CD4-positive, alpha-beta memory T cell (primary cell): ENCODE measurements around the gene CEBPE. TPM values are rescaled to one million over a fixed set of nuclear protein-coding genes. Genes with fewer than 3 reads are reported as not detected.

ENCODE experiments used
- CTCF ChIA-PET: fragments of 350-600 bp; sonication (Branson Sonifier 250); formaldehyde crosslinking; loops from one replicate; lab custom pipeline; 2021; ENCODE audit warnings: inconsistent platforms; ENCODE audit not compliant: partially characterized antibody; lab: Charles Lee
- POLR2A ChIA-PET: fragments of 350-600 bp; sonication (Branson Sonifier 250); formaldehyde crosslinking; loops from one replicate; lab custom pipeline; 2021; ENCODE audit not compliant: partially characterized antibody; lab: Charles Lee
- DNase-seq, 5 donors: peaks; one replicate each; pipeline versions ENCODE4 v3.0.0 to v3.0.0-alpha.2; 2020 to 2022; ENCODE audit warnings: mixed read lengths in 1 of 5
- H3K27ac ChIP-seq: one replicate; pipeline ENCODE4 v1.7.0; 2013; ENCODE audit warnings: low read depth, low read length
- H3K27me3 ChIP-seq: 2 replicates; pipeline ENCODE4 v1.7.0; 2013; ENCODE audit warnings: mild to moderate bottlenecking, low read length, moderate library complexity; ENCODE audit not compliant: insufficient read depth
- H3K36me3 ChIP-seq: 2 replicates; pipeline ENCODE4 v1.7.0; 2013; ENCODE audit warnings: mild to moderate bottlenecking, low read length, moderate library complexity; ENCODE audit not compliant: insufficient read depth
- H3K4me1 ChIP-seq: 2 replicates; pipeline ENCODE4 v1.7.0; 2013; ENCODE audit warnings: mild to moderate bottlenecking, low read length, moderate library complexity; ENCODE audit not compliant: insufficient read depth
- H3K4me3 ChIP-seq, 2 donors: one replicate each; pipeline ENCODE4 v1.7.0; 2013; ENCODE audit warnings: low read length in 2 of 2, mild to moderate bottlenecking in 1 of 2
- H3K9me3 ChIP-seq, 2 donors: one replicate each; pipeline ENCODE4 v1.7.0; 2013; ENCODE audit warnings: low read length in 2 of 2, control low read depth in 1 of 2; ENCODE audit not compliant: control insufficient read depth in 1 of 2
- H3K27ac Mint-ChIP-seq, 7 donors: one replicate each; pipeline ENCODE4 v1.8.0; 2020 to 2021; ENCODE audit warnings: mixed read lengths in 7 of 7, mild to moderate bottlenecking in 6 of 7, inconsistent platforms in 3 of 7, moderate library complexity in 3 of 7
- H3K27me3 Mint-ChIP-seq, 2 donors: one replicate each; pipeline ENCODE4 v1.8.0; 2020 to 2021; ENCODE audit warnings: mixed read lengths in 2 of 2
- H3K36me3 Mint-ChIP-seq, 2 donors: one replicate each; pipeline ENCODE4 v1.8.0; 2020 to 2021; ENCODE audit warnings: mixed read lengths in 2 of 2, inconsistent platforms in 1 of 2, mild to moderate bottlenecking in 1 of 2
- H3K4me1 Mint-ChIP-seq, 4 donors: one replicate each; pipeline ENCODE4 v1.8.0; 2020 to 2021; ENCODE audit warnings: mixed read lengths in 4 of 4, mild to moderate bottlenecking in 1 of 4
- H3K4me3 Mint-ChIP-seq, 8 donors: one replicate each; pipeline ENCODE4 v1.8.0; 2020 to 2021; ENCODE audit warnings: mixed read lengths in 8 of 8, mild to moderate bottlenecking in 7 of 8, moderate library complexity in 6 of 8, inconsistent platforms in 3 of 8
- H3K9me3 Mint-ChIP-seq, 8 donors: one replicate each; pipeline ENCODE4 v1.8.0; 2020 to 2021; ENCODE audit warnings: mixed read lengths in 8 of 8, mild to moderate bottlenecking in 5 of 8, inconsistent platforms in 3 of 8, moderate library complexity in 1 of 8
- intact Hi-C: fragments of 100-400 bp; cut with micrococcal nuclease; formaldehyde crosslinking; loops from one replicate; pipeline ENCODE4 v1.15.1; 2023
- polyA plus RNA-seq, 2 donors: library from polyadenylated mRNA; unstranded; fragments of 300-500 nt; fragmentation: Illumina TruSeq; gene quantifications; one replicate each; pipeline ENCODE4 v1.2.3, GENCODE V29; 2021
- total RNA-seq, 2 experiments: library from RNA; stranded (reverse); gene quantifications; one replicate each; pipeline ENCODE4 v1.2.3, GENCODE V29; 2021

Gene CEBPE
- total and polyA plus RNA-seq, 4 experiments from 2014 or later: 0.16 to 0.84 (median 0.52) TPM

DNA sequence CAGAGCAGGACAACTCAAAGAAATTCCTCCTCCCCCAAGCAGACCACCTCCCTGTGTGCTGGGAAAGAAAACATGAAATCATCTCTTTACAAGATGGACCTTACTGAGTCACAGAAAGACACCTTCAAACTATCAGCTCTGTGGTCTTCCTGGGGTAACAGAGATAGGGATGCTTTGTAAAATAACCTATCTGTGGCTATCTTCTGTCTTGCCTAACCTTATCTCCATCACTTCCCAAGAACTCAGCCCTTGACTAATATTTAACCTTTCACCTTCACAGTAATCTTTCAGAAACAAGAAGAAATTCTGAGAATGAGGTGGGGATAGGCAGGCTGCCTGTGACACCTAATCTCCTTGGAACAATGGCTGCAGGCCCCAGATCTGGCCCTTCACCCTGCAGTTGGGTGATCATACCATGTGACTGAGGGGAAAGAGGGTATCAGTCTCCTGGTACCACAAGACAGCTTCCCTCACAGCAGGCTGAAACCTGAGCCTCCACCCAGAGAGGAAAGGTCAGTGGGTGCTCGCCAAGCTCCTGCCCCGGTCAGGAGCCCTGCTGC lies 27.4 kb upstream of the CEBPE start:
- DNase-seq: no peak
- ChIA-PET CTCF (no interaction called here), POLR2A (no interaction called here)
- intact Hi-C loops: no loop called here
- Mint-ChIP-seq H3K9me3 (peaks cover 0 to 4% (median 0%) of the 10 kb centered on the region in 8 donors), H3K27me3 (peaks cover 6 to 11% of the 10 kb centered on the region in 2 donors), H3K36me3 (peaks cover 0 to 3% of the 10 kb centered on the region in 2 donors), H3K4me3 (no peak overlapping the region), H3K4me1 (no peaks in the 10 kb centered on the region), H3K27ac (no peak overlapping the region)
- Histone ChIP-seq H3K36me3 (no peaks in the 10 kb centered on the region), H3K27me3 (peaks cover 4% of the 10 kb centered on the region), H3K9me3 (no peaks in the 10 kb centered on the region), H3K27ac (no peak overlapping the region), H3K4me1 (no peaks in the 10 kb centered on the region), H3K4me3 (no peak overlapping the region)

DNA sequence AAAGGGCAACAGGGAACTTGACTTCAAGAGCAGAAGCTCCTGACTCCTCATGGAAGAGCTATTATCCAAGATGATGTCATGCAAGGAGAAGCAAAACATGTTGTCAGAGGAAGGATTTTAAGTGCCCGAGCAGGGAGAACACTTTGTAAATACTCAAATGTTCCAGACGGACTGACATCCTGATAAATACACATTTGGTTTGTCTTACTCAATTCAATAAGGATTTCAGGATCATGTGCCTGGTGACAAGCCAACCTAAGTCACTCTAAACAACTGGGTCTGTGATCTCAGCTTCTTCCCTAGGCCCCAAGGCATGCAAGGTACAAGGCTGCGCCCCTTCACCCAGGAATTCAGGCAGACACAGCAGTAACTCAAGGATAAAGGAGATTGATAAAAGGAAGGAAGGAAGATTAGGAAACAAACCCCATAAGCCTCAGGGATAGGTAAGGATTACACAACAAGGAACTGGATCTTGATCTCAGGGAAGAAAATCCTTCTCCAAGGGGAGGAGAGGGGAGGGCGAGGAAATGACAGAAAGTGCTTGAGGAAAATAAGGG lies 26.8 kb upstream of the CEBPE start:
- peaks cover 0 to 2% (median 0%) of the 10 kb centered on the region in 8 donors for H3K9me3 Mint-ChIP-seq
- H3K27ac ChIP-seq: no peak overlapping the region
- peaks cover 6 to 11% of the 10 kb centered on the region in 2 donors for H3K27me3 Mint-ChIP-seq
- H3K36me3 Mint-ChIP-seq: peaks cover 0 to 3% of the 10 kb centered on the region in 2 donors
- no peak for DNase-seq
- no peaks in the 10 kb centered on the region for H3K4me1 ChIP-seq
- no peak overlapping the region for H3K4me3 Mint-ChIP-seq
- no peaks in the 10 kb centered on the region for H3K36me3 ChIP-seq
- no peaks in the 10 kb centered on the region for H3K4me1 Mint-ChIP-seq
- no peak overlapping the region for H3K4me3 ChIP-seq
- peaks cover 3% of the 10 kb centered on the region for H3K27me3 ChIP-seq
- ChIA-PET CTCF (no interaction called here), POLR2A (no interaction called here)
- H3K9me3 ChIP-seq: no peaks in the 10 kb centered on the region
- intact Hi-C loops: no loop called here
- no peak overlapping the region for H3K27ac Mint-ChIP-seq

DNA sequence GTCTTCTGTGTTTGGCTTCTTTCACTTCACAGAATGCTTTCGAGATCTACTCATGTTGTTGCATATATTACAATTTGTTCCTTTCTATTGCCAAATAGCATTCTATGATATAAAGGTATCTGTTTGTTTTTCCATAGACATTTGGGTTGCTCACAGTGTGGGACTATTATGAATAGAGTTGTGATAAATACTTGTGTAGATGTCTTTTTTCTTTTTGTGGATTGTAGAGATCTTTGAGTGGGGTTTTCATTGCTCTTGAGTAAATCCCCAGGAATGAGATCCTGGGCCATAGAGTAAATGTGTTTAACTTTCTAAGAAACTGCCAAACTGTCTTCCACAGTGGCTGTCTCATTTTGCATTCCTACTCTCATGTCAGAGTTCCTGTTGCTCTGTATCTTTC lies 24.9 kb upstream of the CEBPE start:
- H3K36me3 Mint-ChIP-seq: no peaks in the 10 kb centered on the region
- H3K27ac Mint-ChIP-seq: no peak overlapping the region
- no peak for DNase-seq
- H3K4me3 ChIP-seq: no peak overlapping the region
- H3K4me1 ChIP-seq: no peaks in the 10 kb centered on the region
- ChIA-PET CTCF (interaction anchor here (1.5 kb wide), 1 partner anchor 43 kb away, joined by 3 read pairs; no protein-coding TSS in a partner anchor), POLR2A (no interaction called here)
- no peak overlapping the region for H3K27ac ChIP-seq
- intact Hi-C loops: no loop called here
- H3K4me1 Mint-ChIP-seq: no peaks in the 10 kb centered on the region
- H3K36me3 ChIP-seq: no peaks in the 10 kb centered on the region
- no peaks in the 10 kb centered on the region for H3K27me3 ChIP-seq
- peaks cover 3 to 9% of the 10 kb centered on the region in 2 donors for H3K27me3 Mint-ChIP-seq
- no peak overlapping the region for H3K4me3 Mint-ChIP-seq
- H3K9me3 ChIP-seq: no peaks in the 10 kb centered on the region
- peaks cover 0 to 2% (median 0%) of the 10 kb centered on the region in 8 donors for H3K9me3 Mint-ChIP-seq

DNA sequence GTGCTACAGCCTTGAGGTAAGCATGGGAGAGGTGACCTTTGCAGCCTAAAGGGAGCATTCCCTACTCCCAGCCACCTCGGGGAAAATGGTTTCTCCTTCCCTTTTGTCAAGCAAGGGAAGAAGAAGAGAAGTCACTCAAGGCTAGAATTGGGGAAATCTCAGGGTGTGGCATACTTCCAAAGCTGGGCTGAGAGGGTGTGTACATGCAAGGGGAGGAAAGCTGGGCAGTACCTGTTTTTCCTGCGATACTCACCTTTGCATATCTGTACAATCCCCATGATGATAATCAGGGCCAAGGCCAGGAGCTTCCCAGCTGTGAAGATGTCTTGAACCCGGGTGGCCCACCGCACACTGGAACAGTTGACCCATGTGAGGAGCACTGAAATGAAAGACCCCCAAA lies 23.8 kb upstream of the CEBPE start:
- H3K27ac ChIP-seq: no peak overlapping the region
- no peak for DNase-seq
- Mint-ChIP-seq H3K27me3 (peaks cover 1 to 9% of the 10 kb centered on the region in 2 donors), H3K36me3 (no peaks in the 10 kb centered on the region), H3K9me3 (no peaks in the 10 kb centered on the region), H3K4me3 (no peak overlapping the region), H3K4me1 (no peaks in the 10 kb centered on the region), H3K27ac (no peak overlapping the region)
- ChIA-PET CTCF (interaction anchor here (1.4 to 1.7 kb wide), 2 partner anchors 14 to 23 kb away, joined by 3 to 5 read pairs; no protein-coding TSS in a partner anchor), POLR2A (no interaction called here)
- no peaks in the 10 kb centered on the region for H3K9me3 ChIP-seq
- no peaks in the 10 kb centered on the region for H3K27me3 ChIP-seq
- H3K4me1 ChIP-seq: no peaks in the 10 kb centered on the region
- no peak overlapping the region for H3K4me3 ChIP-seq
- intact Hi-C loops: no loop called here
- no peaks in the 10 kb centered on the region for H3K36me3 ChIP-seq

DNA sequence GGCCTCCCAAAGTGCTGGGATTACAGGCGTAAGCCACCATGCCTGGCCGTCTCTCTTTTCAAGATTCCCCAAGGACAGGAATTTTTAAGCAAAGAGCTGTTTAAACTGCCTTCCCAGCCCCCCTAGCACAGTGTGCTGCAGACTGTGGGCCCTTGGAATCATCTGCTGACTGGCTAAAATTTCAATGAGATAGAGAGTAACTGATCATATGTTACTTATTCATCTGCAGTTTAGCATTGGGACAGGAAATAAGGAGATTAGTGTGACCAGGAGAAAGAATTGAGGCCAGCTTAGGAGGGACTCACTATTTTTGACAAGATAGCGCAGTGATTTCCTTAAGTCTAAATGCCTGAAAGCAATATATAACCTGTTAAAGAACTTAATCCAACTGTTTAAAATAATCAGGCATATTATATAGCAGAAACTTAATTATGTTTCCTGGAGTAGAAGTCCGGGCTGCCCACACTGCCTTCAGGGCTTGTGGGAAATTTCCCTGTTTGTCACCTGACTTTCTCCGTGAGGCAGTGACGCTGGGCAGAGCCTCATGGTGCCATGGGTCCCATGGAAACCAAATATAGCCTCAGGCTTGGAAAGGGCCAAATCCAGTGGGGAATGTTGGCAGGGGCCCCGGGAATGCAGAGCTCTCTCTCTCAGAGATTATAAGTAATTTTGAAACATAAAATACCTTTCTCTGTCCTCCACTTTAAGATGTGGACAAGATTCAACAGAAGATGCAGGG lies 22.8 kb upstream of the CEBPE start:
- H3K4me3 ChIP-seq: no peak overlapping the region
- H3K27ac ChIP-seq: no peak overlapping the region
- no peaks in the 10 kb centered on the region for H3K9me3 ChIP-seq
- no peak for DNase-seq
- Mint-ChIP-seq H3K27ac (peak overlapping the region in 1 of 7 donors; percentile 32), H3K9me3 (no peaks in the 10 kb centered on the region), H3K4me3 (no peak overlapping the region), H3K27me3 (peaks cover 1 to 6% of the 10 kb centered on the region in 2 donors), H3K36me3 (no peaks in the 10 kb centered on the region), H3K4me1 (no peaks in the 10 kb centered on the region)
- no peaks in the 10 kb centered on the region for H3K36me3 ChIP-seq
- no peaks in the 10 kb centered on the region for H3K27me3 ChIP-seq
- H3K4me1 ChIP-seq: no peaks in the 10 kb centered on the region
- intact Hi-C loops: no loop called here
- ChIA-PET CTCF (interaction anchor here (1.4 to 1.7 kb wide), 2 partner anchors 15 to 22 kb away, joined by 3 to 5 read pairs; no protein-coding TSS in a partner anchor), POLR2A (no interaction called here)

DNA sequence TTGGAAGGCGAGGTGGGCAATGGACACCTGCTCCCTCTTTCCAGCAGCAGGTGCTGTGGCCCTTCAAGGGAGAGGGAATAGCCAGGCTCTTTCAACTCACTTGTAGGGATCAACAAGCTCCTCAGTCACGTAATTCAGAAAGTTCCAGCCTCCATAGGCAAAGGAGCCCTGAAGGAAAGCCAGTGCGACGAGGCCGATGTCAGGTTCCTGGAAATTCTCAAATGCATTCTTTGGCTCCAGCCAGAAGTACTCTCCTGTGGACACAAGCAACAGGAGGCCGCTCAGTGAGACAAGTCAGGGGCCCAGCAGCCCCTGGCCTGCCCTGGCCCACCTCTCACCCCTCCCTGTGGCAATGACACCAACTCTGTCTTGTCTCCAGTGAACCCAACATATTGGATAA lies 21.3 kb upstream of the CEBPE start:
- Mint-ChIP-seq H3K4me1 (no peaks in the 10 kb centered on the region), H3K4me3 (no peak overlapping the region), H3K36me3 (no peaks in the 10 kb centered on the region), H3K27ac (no peak overlapping the region), H3K27me3 (peaks cover 0 to 1% of the 10 kb centered on the region in 2 donors), H3K9me3 (no peaks in the 10 kb centered on the region)
- Histone ChIP-seq H3K27ac (no peak overlapping the region), H3K4me3 (no peak overlapping the region), H3K4me1 (no peaks in the 10 kb centered on the region), H3K36me3 (no peaks in the 10 kb centered on the region), H3K9me3 (no peaks in the 10 kb centered on the region), H3K27me3 (no peaks in the 10 kb centered on the region)
- DNase-seq: no peak
- intact Hi-C loops: no loop called here
- ChIA-PET CTCF (no interaction called here), POLR2A (no interaction called here)

DNA sequence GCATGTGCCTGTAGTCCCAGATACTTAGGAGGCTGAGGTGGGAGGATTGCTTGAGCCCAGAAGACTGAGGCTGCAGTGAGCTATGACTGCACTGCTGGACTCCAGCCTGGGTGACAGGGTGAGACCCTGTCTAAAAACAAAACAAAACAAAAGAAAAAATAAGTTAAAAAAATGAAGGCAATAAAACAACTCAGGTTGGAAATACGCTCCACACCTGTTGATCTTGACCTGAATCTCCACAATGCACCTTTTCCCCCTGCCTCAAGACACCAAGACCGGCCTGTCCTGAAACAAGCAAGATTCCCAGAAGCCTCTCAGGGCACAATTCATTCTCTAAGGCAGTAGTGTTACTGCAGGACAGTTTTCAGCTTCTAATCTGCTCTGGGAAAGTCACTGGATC lies 20.8 kb upstream of the CEBPE start:
- Histone ChIP-seq H3K4me3 (no peak overlapping the region), H3K4me1 (no peaks in the 10 kb centered on the region), H3K27me3 (no peaks in the 10 kb centered on the region), H3K36me3 (no peaks in the 10 kb centered on the region), H3K9me3 (no peaks in the 10 kb centered on the region), H3K27ac (no peak overlapping the region)
- Mint-ChIP-seq H3K4me3 (no peak overlapping the region), H3K27me3 (peaks cover 0 to 1% of the 10 kb centered on the region in 2 donors), H3K27ac (no peak overlapping the region), H3K4me1 (no peaks in the 10 kb centered on the region), H3K9me3 (no peaks in the 10 kb centered on the region), H3K36me3 (no peaks in the 10 kb centered on the region)
- no peak for DNase-seq
- POLR2A ChIA-PET: no interaction called here
- intact Hi-C loops: no loop called here
- CTCF ChIA-PET: no interaction called here
